Measurements from ENCODE around the gene PCNX2. TPM values are rescaled to one million over a fixed set of nuclear protein-coding genes. Genes with fewer than 3 reads are reported as not detected.

Gene PCNX2
- total RNA-seq, 2 donors from 2014 or later: 8.4 to 23.2 TPM

- Histone ChIP-seq H3K36me3 (no peaks in the 10 kb centered on the region), H3K9me3 (no peaks in the 10 kb centered on the region), H3K27ac (no peak overlapping the region), H3K4me1 (replicated peaks) (no peaks in the 10 kb centered on the region), H3K27me3 (replicated peaks; ENCODE audit: insufficient read depth) (no peaks in the 10 kb centered on the region), H3K4me3 (no peak overlapping the region)
- intact Hi-C loops (cut with DNase I): no loop called here
- DNase-seq (ENCODE audit: low spot score): no peak
- TF ChIP-seq POLR2AphosphoS5 (IDR thresholded peaks at IDR 0.05) (no peak), CTCF (IDR thresholded peaks at IDR 0.05) (no peak), POLR2A (IDR thresholded peaks at IDR 0.05) (no peak)
- 82% methylated on average over 4 of the region's 4 CpGs for WGBS
Observed at GRCh38 chr1:233166896-233167295, 128.6 kb downstream of the PCNX2 start.

- whole genome bisulfite sequencing: 96% methylated on average over 1 of the region's 1 CpG
- no peaks in the 10 kb centered on the region for H3K36me3 ChIP-seq
- DNase-seq (ENCODE audit: low spot score): no peak
- no peak overlapping the region for H3K4me3 ChIP-seq
- no peaks in the 10 kb centered on the region for H3K9me3 ChIP-seq
- intact Hi-C loops (cut with DNase I): no loop called here
- H3K4me1 ChIP-seq (replicated peaks): no peaks in the 10 kb centered on the region
- no peak overlapping the region for H3K27ac ChIP-seq
- TF ChIP-seq POLR2A (IDR thresholded peaks at IDR 0.05) (no peak), CTCF (IDR thresholded peaks at IDR 0.05) (no peak), POLR2AphosphoS5 (IDR thresholded peaks at IDR 0.05) (no peak)
- H3K27me3 ChIP-seq (replicated peaks; ENCODE audit: insufficient read depth): no peaks in the 10 kb centered on the region
Observed at GRCh38 chr1:233163696-233164095, 131.8 kb downstream of the PCNX2 start.

- no peaks in the 10 kb centered on the region for H3K9me3 ChIP-seq
- no peak for TF ChIP-seq CTCF (IDR thresholded peaks at IDR 0.05)
- no peak for TF ChIP-seq POLR2AphosphoS5 (IDR thresholded peaks at IDR 0.05)
- no peak for TF ChIP-seq POLR2A (IDR thresholded peaks at IDR 0.05)
Observed at GRCh38 chr1:233158322-233158721, 137.2 kb downstream of the PCNX2 start.

GRCh38 chr1:233157245-233157644 is 138.3 kb downstream of the PCNX2 start:
- Histone ChIP-seq H3K4me1 (replicated peaks) (no peaks in the 10 kb centered on the region), H3K36me3 (no peaks in the 10 kb centered on the region), H3K27ac (no peak overlapping the region), H3K4me3 (no peak overlapping the region), H3K27me3 (replicated peaks; ENCODE audit: insufficient read depth) (no peaks in the 10 kb centered on the region), H3K9me3 (no peaks in the 10 kb centered on the region)
- TF ChIP-seq POLR2A (IDR thresholded peaks at IDR 0.05): no peak
- no peak for TF ChIP-seq POLR2AphosphoS5 (IDR thresholded peaks at IDR 0.05)
- TF ChIP-seq CTCF (IDR thresholded peaks at IDR 0.05): no peak
- no peak for DNase-seq (ENCODE audit: low spot score)
- intact Hi-C loops (cut with DNase I): no loop called here

More at GRCh38 chr1:233158322-233158721, 137.2 kb downstream of the PCNX2 start:
- no peak overlapping the region for H3K27ac ChIP-seq
- H3K27me3 ChIP-seq (replicated peaks; ENCODE audit: insufficient read depth): no peaks in the 10 kb centered on the region
- no peak for DNase-seq (ENCODE audit: low spot score)
- intact Hi-C loops (cut with DNase I): no loop called here
- H3K36me3 ChIP-seq: no peaks in the 10 kb centered on the region
- no peak overlapping the region for H3K4me3 ChIP-seq
- H3K4me1 ChIP-seq (replicated peaks): no peaks in the 10 kb centered on the region

GRCh38 chr1:233151861-233152260 is 143.7 kb downstream of the PCNX2 start:
- Histone ChIP-seq H3K36me3 (no peaks in the 10 kb centered on the region), H3K4me3 (no peak overlapping the region), H3K27me3 (replicated peaks; ENCODE audit: insufficient read depth) (no peaks in the 10 kb centered on the region), H3K27ac (no peak overlapping the region), H3K4me1 (replicated peaks) (no peaks in the 10 kb centered on the region), H3K9me3 (no peaks in the 10 kb centered on the region)
- 96% methylated on average over 6 of the region's 6 CpGs for WGBS
- intact Hi-C loops (cut with DNase I): no loop called here
- DNase-seq (ENCODE audit: low spot score): no peak
- no peak for TF ChIP-seq POLR2AphosphoS5 (IDR thresholded peaks at IDR 0.05)
- no peak for TF ChIP-seq CTCF (IDR thresholded peaks at IDR 0.05)
- TF ChIP-seq POLR2A (IDR thresholded peaks at IDR 0.05): no peak

Data from prostate gland (tissue), 2 donors.